Upper lobe of right lung (tissue), 1 donor: Measurements from ENCODE around the gene PUM1. TPM values are rescaled to one million over a fixed set of nuclear protein-coding genes. Genes with fewer than 3 reads are reported as not detected.
"Not testable (repeated sequence)": the region's sequence is repeated elsewhere in the genome, so short reads cannot be mapped to it uniquely, and the experiment has no call there.

Experiments
- ATAC-seq: fragments of 200-7000 bp; cut with Tn5 transposase; one replicate; pipeline ENCODE4 v1.9.1; 2020; ENCODE audit warnings: mild to moderate bottlenecking, moderate library complexity
- DNase-seq: peaks from one replicate; pipeline ENCODE4 v3.0.0-alpha.2; 2020
- H3K27ac ChIP-seq: fragments of 200-600 bp; one replicate; pipeline ENCODE4 v1.8.0; 2022
- H3K27me3 ChIP-seq: fragments of 200-600 bp; one replicate; pipeline ENCODE4 v1.8.0; 2022; ENCODE audit warnings: mild to moderate bottlenecking
- H3K36me3 ChIP-seq: fragments of 200-600 bp; one replicate; pipeline ENCODE4 v1.8.0; 2022
- H3K4me1 ChIP-seq: fragments of 200-600 bp; one replicate; pipeline ENCODE4 v1.8.0; 2022
- H3K4me3 ChIP-seq: fragments of 200-600 bp; one replicate; pipeline ENCODE4 v1.8.0; 2022; ENCODE audit warnings: mild to moderate bottlenecking
- H3K9me3 ChIP-seq: fragments of 200-600 bp; one replicate; pipeline ENCODE4 v1.8.0; 2022
- CTCF ChIP-seq: fragments of 200-600 bp; IDR thresholded peaks from one replicate; pipeline ENCODE4 v1.8.0; 2022; ENCODE audit warnings: antibody characterized with exemption
- intact Hi-C: fragments of 100-400 bp; cut with DNase I; formaldehyde crosslinking; loops from one replicate; pipeline ENCODE4 v1.11.0; 2022
- total RNA-seq: library from RNA; stranded (reverse); fragmentation: NEBNext Ultra II Directional; extraction: Animal tissue kit (Norgen Biotek cat#: 25700); gene quantifications from one replicate; pipeline ENCODE4 v1.2.1, GENCODE V29; 2021
- donor health status: DM: no; HTN: yes; CAD: no; lungs with severe emphysema.

Gene PUM1
- total RNA-seq, 1 donor from 2014 or later = 117 TPM

GRCh38 chr1:31040038-31040437 is 25.5 kb downstream of the PUM1 start:
- Histone ChIP-seq H3K4me1 (peaks cover 14% of the 10 kb centered on the region), H3K36me3 (peaks cover 19% of the 10 kb centered on the region), H3K4me3 (no peak overlapping the region), H3K27me3 (no peaks in the 10 kb centered on the region), H3K27ac (no peak overlapping the region), H3K9me3 (no peaks in the 10 kb centered on the region)
- no peak for DNase-seq
- intact Hi-C loops = no loop called here
- no peak for ATAC-seq
- TF ChIP-seq CTCF = no peak

DNA sequence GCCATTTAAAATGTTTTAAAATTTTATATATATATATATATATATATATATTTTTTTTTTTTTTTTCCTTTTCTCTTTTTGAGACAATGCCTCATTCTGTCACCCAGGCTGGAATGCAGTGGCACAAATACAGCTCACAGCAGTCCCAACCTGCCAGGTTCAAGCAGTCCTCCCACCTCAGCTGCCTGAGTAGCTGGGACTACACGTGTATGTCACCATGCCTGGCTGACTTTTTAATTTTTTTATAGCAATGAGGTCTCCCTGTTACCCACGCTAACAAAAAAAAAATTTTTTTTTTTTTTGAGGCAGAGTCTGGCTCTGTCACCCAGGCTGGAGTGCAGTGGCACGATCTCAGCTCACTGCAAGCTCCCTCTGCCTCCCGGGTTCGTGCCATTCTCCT is 26.6 kb downstream of the PUM1 start:
- ATAC-seq, H3K9me3 ChIP-seq, DNase-seq, H3K4me3 ChIP-seq, H3K36me3 ChIP-seq, H3K27ac ChIP-seq, H3K27me3 ChIP-seq, intact Hi-C loops: not testable (repeated sequence)
- peaks cover 21% of the 10 kb centered on the region for H3K4me1 ChIP-seq

DNA sequence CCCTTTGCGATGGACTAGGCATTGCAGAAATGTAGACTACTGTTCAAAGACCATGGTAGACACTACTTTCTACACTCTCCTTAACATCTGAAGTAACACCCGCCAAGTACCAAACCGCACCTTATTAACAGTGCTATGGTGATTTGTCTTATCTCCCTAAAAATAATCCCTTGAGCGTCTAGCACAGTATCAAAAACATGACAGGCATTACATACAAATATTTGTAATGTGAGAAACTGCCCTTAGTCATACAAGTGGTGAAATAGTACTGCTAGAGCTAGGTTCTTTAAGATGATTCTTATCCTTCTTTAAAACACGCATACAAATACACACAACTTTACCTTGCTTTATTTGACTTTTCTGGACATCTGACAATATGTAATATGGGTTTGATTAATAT is 27.2 kb downstream of the PUM1 start:
- no peaks in the 10 kb centered on the region for H3K9me3 ChIP-seq
- H3K4me3 ChIP-seq = no peak overlapping the region
- H3K36me3 ChIP-seq = peaks cover 3% of the 10 kb centered on the region
- no peak for ATAC-seq
- intact Hi-C loops = no loop called here
- no peak for TF ChIP-seq CTCF
- peaks cover 26% of the 10 kb centered on the region for H3K4me1 ChIP-seq
- H3K27me3 ChIP-seq = no peaks in the 10 kb centered on the region
- no peak overlapping the region for H3K27ac ChIP-seq
- no peak for DNase-seq

DNA sequence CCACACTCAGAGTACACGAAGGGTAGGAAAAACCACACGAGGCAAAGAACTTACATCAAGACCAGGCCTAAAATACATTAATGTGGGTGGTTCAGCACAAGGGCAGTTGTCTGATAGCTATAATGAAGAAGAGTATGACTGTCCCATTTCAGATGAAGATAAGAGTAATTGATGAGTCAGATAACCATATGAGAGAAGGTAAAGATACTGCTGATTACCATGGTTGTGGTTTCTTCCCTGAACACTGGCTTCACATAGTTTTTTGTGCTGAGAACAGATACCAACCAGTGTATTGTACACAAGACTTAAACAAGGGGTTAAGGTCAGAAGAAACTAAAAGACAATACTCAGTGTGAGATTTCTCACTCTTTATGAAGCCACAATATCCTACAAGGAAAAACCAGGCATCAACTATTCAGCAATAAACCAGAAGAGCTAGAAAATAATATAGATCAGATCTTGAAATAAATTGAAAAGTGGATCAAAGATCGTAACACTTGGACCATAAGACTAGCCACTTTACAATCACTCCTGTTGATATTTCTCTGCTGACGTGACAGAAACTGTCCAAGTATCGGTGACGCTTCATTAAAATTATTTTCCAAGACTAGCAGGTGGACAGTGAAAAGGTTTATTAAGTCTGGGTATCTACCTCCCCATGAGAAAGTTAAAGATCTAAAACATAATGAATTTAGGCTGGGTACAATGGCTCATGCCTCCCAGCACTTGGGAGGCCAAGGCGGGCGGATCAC is 28.6 kb downstream of the PUM1 start:
- Histone ChIP-seq H3K36me3 (no peaks in the 10 kb centered on the region), H3K4me1 (peaks cover 26% of the 10 kb centered on the region), H3K4me3 (no peak overlapping the region), H3K27ac (no peak overlapping the region), H3K9me3 (no peaks in the 10 kb centered on the region), H3K27me3 (no peaks in the 10 kb centered on the region)
- DNase-seq (no peak), ATAC-seq (no peak)
- no peak for TF ChIP-seq CTCF
- intact Hi-C loops = no loop called here

GRCh38 chr1:31033598-31033997 is 31.9 kb downstream of the PUM1 start:
- intact Hi-C loops = no loop called here
- ATAC-seq = peak; percentile 51
- Histone ChIP-seq H3K36me3 (no peaks in the 10 kb centered on the region), H3K4me3 (no peak overlapping the region), H3K4me1 (peaks cover 34% of the 10 kb centered on the region), H3K27me3 (no peaks in the 10 kb centered on the region), H3K27ac (no peak overlapping the region), H3K9me3 (no peaks in the 10 kb centered on the region)
- TF ChIP-seq CTCF = no peak
- DNase-seq = no peak

DNA sequence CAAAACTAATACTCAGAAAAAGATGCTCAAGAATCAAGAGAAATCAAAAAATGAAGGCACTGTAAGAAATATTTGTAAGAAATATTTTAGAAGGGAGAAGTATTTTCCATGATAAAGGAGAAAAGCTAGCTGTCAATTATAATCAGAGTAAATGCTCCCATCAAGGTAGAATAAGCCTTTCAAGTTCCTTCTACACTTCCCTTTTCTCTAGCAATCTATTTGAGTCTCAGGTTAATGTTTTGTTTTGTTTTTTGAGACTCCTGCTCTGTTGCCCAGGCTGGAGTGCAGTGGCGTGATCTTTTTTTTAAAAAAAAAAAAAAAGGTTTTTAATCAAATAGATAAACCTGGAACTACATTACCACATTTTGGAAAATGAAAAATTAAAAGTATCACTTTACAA is 33.3 kb downstream of the PUM1 start:
- H3K27ac ChIP-seq = no peak overlapping the region
- TF ChIP-seq CTCF = no peak
- ATAC-seq (no peak), DNase-seq (no peak)
- peaks cover 43% of the 10 kb centered on the region for H3K4me1 ChIP-seq
- H3K36me3 ChIP-seq = no peaks in the 10 kb centered on the region
- no peak overlapping the region for H3K4me3 ChIP-seq
- no peaks in the 10 kb centered on the region for H3K27me3 ChIP-seq
- intact Hi-C loops = no loop called here
- no peaks in the 10 kb centered on the region for H3K9me3 ChIP-seq
